ENCODE data around the gene RAB14. TPM values are rescaled to one million over a fixed set of nuclear protein-coding genes. Genes with fewer than 3 reads are reported as not detected.

RAB14 gene
- total RNA-seq, 1 donor from 2014 or later: 35.9 TPM

GRCh38 chr9:121144482-121144881 lies 57.2 kb downstream of the RAB14 start:
- Histone ChIP-seq H3K4me1 (no peaks in the 10 kb centered on the region), H3K4me2 (no peak overlapping the region), H3F3A (ENCODE audit: low read depth) (no peaks in the 10 kb centered on the region), H3K9ac (no peak overlapping the region), H3K79me2 (ENCODE audit: low read depth) (no peaks in the 10 kb centered on the region), H3K27ac (no peak overlapping the region), H3K27me3 (no peaks in the 10 kb centered on the region), H2AFZ (replicated peaks) (no peak overlapping the region), H3K4me3 (no peak overlapping the region), H3K36me3 (no peaks in the 10 kb centered on the region), H3K9me3 (ENCODE audit: low read depth) (no peaks in the 10 kb centered on the region), H4K20me1 (ENCODE audit: low read depth) (no peaks in the 10 kb centered on the region)
- TF ChIP-seq CTCF (IDR thresholded peaks at IDR 0.05) (no peak), EZH2phosphoT487 (IDR thresholded peaks at IDR 0.05) (no peak), EZH2 (IDR thresholded peaks at IDR 0.05) (no peak)
- H3K9me3 Mint-ChIP-seq: no peaks in the 10 kb centered on the region
- no peak overlapping the region for H3K4me3 Mint-ChIP-seq
- H3K27me3 Mint-ChIP-seq (ENCODE audit: insufficient read depth, low read depth): no peaks in the 10 kb centered on the region
- DNase-seq (ENCODE audit: low spot score): no peak
- H3K36me3 Mint-ChIP-seq: peaks cover 31% of the 10 kb centered on the region
- H3K4me1 Mint-ChIP-seq: no peaks in the 10 kb centered on the region
- no peak overlapping the region for H3K27ac Mint-ChIP-seq

- H3K4me1 Mint-ChIP-seq: no peaks in the 10 kb centered on the region
- Histone ChIP-seq H3K79me2 (ENCODE audit: low read depth) (no peaks in the 10 kb centered on the region), H4K20me1 (ENCODE audit: low read depth) (no peaks in the 10 kb centered on the region), H3K4me1 (no peaks in the 10 kb centered on the region), H3K9ac (no peak overlapping the region), H3K4me3 (no peak overlapping the region), H3K9me3 (ENCODE audit: low read depth) (no peaks in the 10 kb centered on the region), H3K36me3 (no peaks in the 10 kb centered on the region), H2AFZ (replicated peaks) (no peak overlapping the region), H3K27me3 (no peaks in the 10 kb centered on the region), H3F3A (ENCODE audit: low read depth) (no peaks in the 10 kb centered on the region), H3K4me2 (no peak overlapping the region), H3K27ac (no peak overlapping the region)
- H3K27ac Mint-ChIP-seq: no peak overlapping the region
- TF ChIP-seq EZH2phosphoT487 (IDR thresholded peaks at IDR 0.05): no peak
- no peak overlapping the region for H3K4me3 Mint-ChIP-seq
- H3K36me3 Mint-ChIP-seq: peaks cover 30% of the 10 kb centered on the region
- DNase-seq (ENCODE audit: low spot score): no peak
- H3K9me3 Mint-ChIP-seq: no peaks in the 10 kb centered on the region
- no peaks in the 10 kb centered on the region for H3K27me3 Mint-ChIP-seq (ENCODE audit: insufficient read depth, low read depth)
Observed at GRCh38 chr9:121143771-121144170, 57.9 kb downstream of the RAB14 start.

GRCh38 chr9:121141706-121142105 lies 60.0 kb downstream of the RAB14 start:
- H3F3A ChIP-seq (ENCODE audit: low read depth): no peaks in the 10 kb centered on the region
- no peak overlapping the region for H3K9ac ChIP-seq
- H4K20me1 ChIP-seq (ENCODE audit: low read depth): no peaks in the 10 kb centered on the region
- no peak overlapping the region for H3K27ac ChIP-seq
- Mint-ChIP-seq H3K36me3 (peaks cover 22% of the 10 kb centered on the region), H3K9me3 (no peaks in the 10 kb centered on the region), H3K4me3 (no peak overlapping the region), H3K27ac (no peak overlapping the region), H3K27me3 (ENCODE audit: insufficient read depth, low read depth) (no peaks in the 10 kb centered on the region), H3K4me1 (no peaks in the 10 kb centered on the region)
- H3K4me1 ChIP-seq: no peaks in the 10 kb centered on the region
- DNase-seq (ENCODE audit: low spot score): no peak
- H3K36me3 ChIP-seq: no peaks in the 10 kb centered on the region
- no peak for TF ChIP-seq EZH2 (IDR thresholded peaks at IDR 0.05)
- TF ChIP-seq EZH2phosphoT487 (IDR thresholded peaks at IDR 0.05): no peak
- TF ChIP-seq CTCF (IDR thresholded peaks at IDR 0.05): no peak
- H3K79me2 ChIP-seq (ENCODE audit: low read depth): no peaks in the 10 kb centered on the region
- H3K9me3 ChIP-seq (ENCODE audit: low read depth): no peaks in the 10 kb centered on the region
- no peaks in the 10 kb centered on the region for H3K27me3 ChIP-seq
- H3K4me2 ChIP-seq: no peak overlapping the region
- no peak overlapping the region for H2AFZ ChIP-seq (replicated peaks)
- H3K4me3 ChIP-seq: no peak overlapping the region

- Histone ChIP-seq H3K4me2 (no peak overlapping the region), H3K27me3 (no peaks in the 10 kb centered on the region), H3K36me3 (no peaks in the 10 kb centered on the region), H3K79me2 (ENCODE audit: low read depth) (no peaks in the 10 kb centered on the region), H3K9me3 (ENCODE audit: low read depth) (no peaks in the 10 kb centered on the region), H2AFZ (replicated peaks) (no peak overlapping the region), H3K4me3 (no peak overlapping the region), H3K27ac (no peak overlapping the region), H3F3A (ENCODE audit: low read depth) (no peaks in the 10 kb centered on the region), H4K20me1 (ENCODE audit: low read depth) (no peaks in the 10 kb centered on the region), H3K9ac (no peak overlapping the region), H3K4me1 (no peaks in the 10 kb centered on the region)
- H3K4me1 Mint-ChIP-seq: no peaks in the 10 kb centered on the region
- H3K27me3 Mint-ChIP-seq (ENCODE audit: insufficient read depth, low read depth): no peaks in the 10 kb centered on the region
- no peak overlapping the region for H3K27ac Mint-ChIP-seq
- no peak overlapping the region for H3K4me3 Mint-ChIP-seq
- no peak for DNase-seq (ENCODE audit: low spot score)
- no peaks in the 10 kb centered on the region for H3K9me3 Mint-ChIP-seq
- H3K36me3 Mint-ChIP-seq: peaks cover 19% of the 10 kb centered on the region
- TF ChIP-seq CTCF (IDR thresholded peaks at IDR 0.05) (no peak), EZH2 (IDR thresholded peaks at IDR 0.05) (no peak)
Observed at GRCh38 chr9:121141306-121141705, 60.4 kb downstream of the RAB14 start.

Data from neural progenitor cell (in vitro differentiated cells).